A549 treated with GW870086 at 1 μM for 4 hours (cell line): ENCODE measurements around the gene PPP1R14B. TPM values are rescaled to one million over a fixed set of nuclear protein-coding genes. Genes with fewer than 3 reads are reported as not detected.

Experiments used
- total RNA-seq: library from RNA; stranded (reverse); fragments of 200-300 nt; extraction: Qiagen RNA extraction; gene quantifications from 5 replicates; pipeline ENCODE4 v1.2.3, GENCODE V29; 2022; ENCODE audit warnings: low read depth

The PPP1R14B gene
- total RNA-seq, result 224 to 393 TPM (median 363 TPM) in 5 replicates

GRCh38 chr11:64246871-64247728 is at the start of gene PPP1R14B:
Gene PPP1R14B, minus strand, starts transcription at chr11:64246943. Its CDS starts 270 bp downstream, at chr11:64246673.

GRCh38 chr11:64291262-64291751 is 44.6 kb upstream of the PPP1R14B start, which contains the start of gene KCNK4:
Gene KCNK4, plus strand, starts transcription at chr11:64291302. Its CDS starts 1,717 bp downstream, at chr11:64293019.

GRCh38 chr11:64284962-64285884 is 38.5 kb upstream of the PPP1R14B start, which contains the start of gene GPR137:
Gene GPR137, plus strand, starts transcription at chr11:64285848. Its CDS starts 677 bp downstream, at chr11:64286525.

GRCh38 chr11:64284048-64284961 is 37.6 kb upstream of the PPP1R14B start, which contains the start of gene BAD:
Gene BAD, minus strand, starts transcription at chr11:64284665. Its CDS starts 297 bp downstream, at chr11:64284368.

GRCh38 chr11:64251016-64251752 is 4.4 kb upstream of the PPP1R14B start, which contains the start of gene PLCB3:
Gene PLCB3, plus strand, starts transcription at chr11:64251530. Its CDS starts 120 bp downstream, at chr11:64251650.

GRCh38 chr11:64240435-64241240 is 6.1 kb downstream of the PPP1R14B start, which contains the start of gene FKBP2:
Gene FKBP2, plus strand, starts transcription at chr11:64241095. Its CDS starts 1,293 bp downstream, at chr11:64242388.

GRCh38 chr11:64233913-64234586 is 12.7 kb downstream of the PPP1R14B start, which contains the start of gene VEGFB:
Gene VEGFB, plus strand, starts transcription at chr11:64234584. Its CDS starts 250 bp downstream, at chr11:64234834.

GRCh38 chr11:64230171-64230984 is 16.4 kb downstream of the PPP1R14B start, which contains the start of gene DNAJC4:
Gene DNAJC4, plus strand, starts transcription at chr11:64230548. Its CDS starts 307 bp downstream, at chr11:64230855.

GRCh38 chr11:64225608-64226506 is 20.9 kb downstream of the PPP1R14B start, which contains the start of the genes NUDT22 and TRPT1:
Gene NUDT22, plus strand, starts transcription at chr11:64226274. Its CDS starts 379 bp downstream, at chr11:64226653.
Gene TRPT1, minus strand, starts transcription at chr11:64226186. Its CDS starts 326 bp downstream, at chr11:64225860.

GRCh38 chr11:64206457-64207255 is 40.1 kb downstream of the PPP1R14B start, which contains the start of gene FERMT3:
Gene FERMT3, plus strand, starts transcription at chr11:64206721. Its CDS starts 644 bp downstream, at chr11:64207365.

Other genes starting within 250 kb of the PPP1R14B start
- gene FLRT1, start 211.0 kb downstream of the PPP1R14B start, total RNA-seq, result 0.03 to 0.09 TPM (median 0.05 TPM) in 4 of 5 replicates, not detected in the other
- 8.8 to 15.6 TPM (median 13.6 TPM) in 5 replicates for gene MACROD1, start 80.8 kb downstream of the PPP1R14B start, total RNA-seq
- gene STIP1, start 60.8 kb downstream of the PPP1R14B start, total RNA-seq, result 226 to 259 TPM (median 251 TPM) in 5 replicates
- 0.64 to 3.3 TPM (median 1.0 TPM) in 5 replicates for gene FERMT3, start 40.2 kb downstream of the PPP1R14B start, total RNA-seq
- 18.9 to 30.4 TPM (median 26.2 TPM) in 5 replicates for gene TRPT1, start 20.8 kb downstream of the PPP1R14B start, total RNA-seq
- 32.0 to 40.1 TPM (median 38.3 TPM) in 5 replicates for gene NUDT22, start 20.7 kb downstream of the PPP1R14B start, total RNA-seq
- 18.2 to 22.4 TPM (median 20.6 TPM) in 5 replicates for gene DNAJC4, start 16.4 kb downstream of the PPP1R14B start, total RNA-seq
- gene VEGFB, start 12.4 kb downstream of the PPP1R14B start, total RNA-seq, result 33.8 to 57.4 TPM (median 46.0 TPM) in 5 replicates
- 119 to 146 TPM (median 125 TPM) in 5 replicates for gene FKBP2, start 5.8 kb downstream of the PPP1R14B start, total RNA-seq
- 13.5 to 23.1 TPM (median 19.9 TPM) in 5 replicates for gene PLCB3, start 4.6 kb upstream of the PPP1R14B start, total RNA-seq
- gene BAD, start 37.7 kb upstream of the PPP1R14B start, total RNA-seq, result 75.8 to 101 TPM (median 91.4 TPM) in 5 replicates
- 29.2 to 45.0 TPM (median 43.8 TPM) in 5 replicates for gene GPR137, start 38.9 kb upstream of the PPP1R14B start, total RNA-seq
- 0.10 TPM in 1 of 5 replicates, not detected in the others for gene KCNK4, start 44.4 kb upstream of the PPP1R14B start, total RNA-seq
- gene CATSPERZ, start 53.4 kb upstream of the PPP1R14B start, total RNA-seq, result 1.2 to 3.8 TPM (median 2.4 TPM) in 5 replicates
- gene ESRRA, start 58.6 kb upstream of the PPP1R14B start, total RNA-seq, result 45.6 to 65.4 TPM (median 61.7 TPM) in 5 replicates
- 397 to 452 TPM (median 419 TPM) in 5 replicates for gene TRMT112, start 70.6 kb upstream of the PPP1R14B start, total RNA-seq
- 390 to 487 TPM (median 447 TPM) in 5 replicates for gene PRDX5, start 71.2 kb upstream of the PPP1R14B start, total RNA-seq
- 10.0 to 12.0 TPM (median 10.1 TPM) in 5 replicates for gene CCDC88B, start 93.3 kb upstream of the PPP1R14B start, total RNA-seq
- 48.3 to 69.4 TPM (median 60.8 TPM) in 5 replicates for gene RPS6KA4, start 112.2 kb upstream of the PPP1R14B start, total RNA-seq